Measurements from ENCODE around the gene CHKA.

CHKA gene

DNA sequence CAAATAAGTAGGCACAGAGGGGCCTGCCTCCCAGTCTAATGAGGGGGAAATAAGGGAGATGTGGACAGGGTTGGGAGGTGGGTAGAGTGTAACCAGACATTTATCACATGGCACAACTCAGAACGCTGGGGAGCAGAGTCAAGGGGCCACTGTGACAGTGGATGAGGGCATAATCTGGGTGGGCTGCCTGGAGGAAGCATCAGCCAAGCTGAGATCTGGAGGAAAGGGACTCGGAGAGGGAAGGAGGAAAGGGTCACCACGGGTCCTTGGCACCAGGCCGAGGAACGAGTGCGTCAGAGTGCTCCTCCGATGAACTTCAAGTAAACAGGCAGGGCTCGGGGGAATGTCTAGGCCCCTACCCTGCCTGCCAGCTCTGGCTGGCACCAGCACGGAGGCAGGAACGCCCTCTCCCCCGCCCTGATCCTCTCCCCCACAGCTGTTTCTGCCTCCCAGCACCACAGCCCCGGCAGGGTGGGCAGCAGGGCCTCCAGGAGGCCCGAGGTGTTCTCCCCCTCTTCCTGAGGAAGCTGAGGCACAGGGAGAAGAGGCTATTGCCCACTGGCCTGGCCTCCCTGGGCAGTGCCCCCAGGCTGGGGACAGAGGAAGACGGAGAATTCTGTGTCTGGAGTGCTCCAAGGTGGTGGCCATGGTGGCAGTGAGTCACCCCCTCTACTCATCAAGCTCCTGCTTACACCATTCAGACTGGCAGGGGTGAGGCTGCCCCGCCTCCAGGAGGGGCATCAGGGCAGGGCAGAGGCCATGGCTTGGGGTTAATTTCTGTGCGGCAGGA lies 106.8 kb downstream of the CHKA start:
- H3K9ac ChIP-seq = no peak overlapping the region
- peaks cover 47% of the 10 kb centered on the region for H3K4me1 ChIP-seq (ENCODE audit: low read depth, poor library complexity, severe bottlenecking)
- no peak overlapping the region for H3K4me3 ChIP-seq (IDR thresholded peaks at IDR 0.05; ENCODE audit: insufficient read depth, low read depth, low read length)
- no peaks in the 10 kb centered on the region for H3K27me3 ChIP-seq (ENCODE audit: insufficient read depth, low read depth)
- no peak overlapping the region for H2AFZ ChIP-seq (ENCODE audit: low read depth)
- no peaks in the 10 kb centered on the region for H3K79me2 ChIP-seq (ENCODE audit: insufficient read depth, low read depth)
- H3K36me3 ChIP-seq (ENCODE audit: insufficient read depth) = no peaks in the 10 kb centered on the region
- H3K27ac ChIP-seq = no peak overlapping the region
- TF ChIP-seq, protein P1, sequence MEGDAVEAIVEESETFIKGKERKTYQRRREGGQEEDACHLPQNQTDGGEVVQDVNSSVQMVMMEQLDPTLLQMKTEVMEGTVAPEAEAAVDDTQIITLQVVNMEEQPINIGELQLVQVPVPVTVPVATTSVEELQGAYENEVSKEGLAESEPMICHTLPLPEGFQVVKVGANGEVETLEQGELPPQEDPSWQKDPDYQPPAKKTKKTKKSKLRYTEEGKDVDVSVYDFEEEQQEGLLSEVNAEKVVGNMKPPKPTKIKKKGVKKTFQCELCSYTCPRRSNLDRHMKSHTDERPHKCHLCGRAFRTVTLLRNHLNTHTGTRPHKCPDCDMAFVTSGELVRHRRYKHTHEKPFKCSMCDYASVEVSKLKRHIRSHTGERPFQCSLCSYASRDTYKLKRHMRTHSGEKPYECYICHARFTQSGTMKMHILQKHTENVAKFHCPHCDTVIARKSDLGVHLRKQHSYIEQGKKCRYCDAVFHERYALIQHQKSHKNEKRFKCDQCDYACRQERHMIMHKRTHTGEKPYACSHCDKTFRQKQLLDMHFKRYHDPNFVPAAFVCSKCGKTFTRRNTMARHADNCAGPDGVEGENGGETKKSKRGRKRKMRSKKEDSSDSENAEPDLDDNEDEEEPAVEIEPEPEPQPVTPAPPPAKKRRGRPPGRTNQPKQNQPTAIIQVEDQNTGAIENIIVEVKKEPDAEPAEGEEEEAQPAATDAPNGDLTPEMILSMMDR (conservative IDR thresholded peaks at IDR 0.05; ENCODE audit: low read depth, low read length) = no peak
- no peaks in the 10 kb centered on the region for H4K20me1 ChIP-seq (ENCODE audit: insufficient read depth)
- H3K4me2 ChIP-seq = no peak overlapping the region; the same call in 1 of the 2 replicates

DNA sequence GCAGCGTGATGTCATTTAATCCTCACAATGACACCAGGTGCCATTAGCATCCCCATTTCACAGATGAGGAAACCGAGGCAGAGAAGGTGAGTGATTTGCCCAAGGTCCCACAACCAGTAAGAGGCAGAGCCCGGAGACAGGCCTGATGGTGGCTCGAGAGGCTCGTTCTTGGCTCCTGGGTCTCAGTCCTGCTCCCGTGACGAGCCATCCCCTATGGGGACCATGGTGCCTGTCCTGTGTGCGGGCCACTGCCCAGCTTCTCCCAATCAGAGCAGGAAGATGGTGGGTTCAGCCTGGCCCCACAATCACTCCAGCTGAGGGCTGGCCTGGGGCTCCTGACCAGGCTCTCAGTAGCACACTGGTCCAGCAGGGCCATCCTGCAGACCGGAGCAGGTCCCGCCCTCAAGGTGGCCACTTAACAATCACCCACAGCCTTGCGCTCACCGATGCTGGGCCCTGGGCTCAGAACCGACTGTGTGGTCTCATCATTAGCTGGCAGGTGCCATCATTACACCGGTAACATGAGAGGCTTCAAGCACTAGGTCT lies 107.5 kb downstream of the CHKA start:
- Histone ChIP-seq H3K36me3 (ENCODE audit: insufficient read depth) (no peaks in the 10 kb centered on the region), H3K4me2 (peak overlapping the region; percentile 39; the same call in 1 of the 2 replicates), H3K4me3 (IDR thresholded peaks at IDR 0.05; ENCODE audit: insufficient read depth, low read depth, low read length) (no peak overlapping the region), H3K27ac (no peak overlapping the region), H4K20me1 (ENCODE audit: insufficient read depth) (no peaks in the 10 kb centered on the region), H3K4me1 (ENCODE audit: low read depth, poor library complexity, severe bottlenecking) (peaks cover 53% of the 10 kb centered on the region), H3K9ac (no peak overlapping the region), H3K79me2 (ENCODE audit: insufficient read depth, low read depth) (no peaks in the 10 kb centered on the region), H3K27me3 (ENCODE audit: insufficient read depth, low read depth) (no peaks in the 10 kb centered on the region), H2AFZ (ENCODE audit: low read depth) (no peak overlapping the region)
- TF ChIP-seq, protein P1 (conservative IDR thresholded peaks at IDR 0.05; ENCODE audit: low read depth, low read length) = no peak

DNA sequence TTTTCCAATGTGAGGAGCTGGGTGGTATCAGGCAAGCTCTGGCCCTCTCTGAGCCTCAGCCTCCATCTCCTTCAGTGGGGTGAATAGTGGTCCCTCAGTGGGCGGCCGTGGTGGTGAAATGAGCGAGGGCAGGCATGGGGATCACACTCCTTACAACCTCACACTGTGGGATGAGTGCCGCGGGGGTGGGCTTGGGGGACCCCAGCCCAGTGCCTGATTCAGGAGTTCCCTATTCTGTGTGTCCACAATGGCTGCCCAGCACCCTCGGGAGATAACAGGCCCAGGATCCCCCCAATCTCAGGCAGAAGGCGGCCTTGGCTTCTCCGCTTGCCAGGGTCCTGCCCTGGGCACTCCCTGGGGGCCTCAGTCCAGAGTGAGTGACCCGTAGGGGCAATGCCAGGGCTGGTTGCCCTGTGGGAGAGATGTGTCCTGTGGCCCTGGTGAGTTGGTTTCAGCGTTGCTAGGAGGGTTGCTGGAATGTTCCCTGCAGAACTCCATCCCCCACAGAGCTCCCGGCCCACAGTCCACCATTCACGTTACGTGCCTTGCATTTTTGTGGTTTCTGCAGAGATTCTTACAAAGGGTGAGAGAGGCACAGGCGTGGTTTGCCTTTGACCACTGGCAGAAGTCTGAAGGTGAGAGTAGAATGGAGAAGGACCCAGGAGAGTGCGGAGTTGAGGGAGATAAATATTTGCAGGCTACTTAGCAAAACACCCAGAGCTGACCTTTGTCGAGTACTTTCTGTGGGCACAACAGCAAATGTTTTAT lies 108.2 kb downstream of the CHKA start:
- TF ChIP-seq, protein P1 (conservative IDR thresholded peaks at IDR 0.05; ENCODE audit: low read depth, low read length) = no peak
- no peaks in the 10 kb centered on the region for H3K36me3 ChIP-seq (ENCODE audit: insufficient read depth)
- H3K4me1 ChIP-seq (ENCODE audit: low read depth, poor library complexity, severe bottlenecking) = peaks cover 60% of the 10 kb centered on the region
- H3K79me2 ChIP-seq (ENCODE audit: insufficient read depth, low read depth) = no peaks in the 10 kb centered on the region
- H3K27me3 ChIP-seq (ENCODE audit: insufficient read depth, low read depth) = no peaks in the 10 kb centered on the region
- no peaks in the 10 kb centered on the region for H4K20me1 ChIP-seq (ENCODE audit: insufficient read depth)
- H3K9ac ChIP-seq = no peak overlapping the region
- no peak overlapping the region for H3K27ac ChIP-seq
- no peak overlapping the region for H2AFZ ChIP-seq (ENCODE audit: low read depth)
- peak overlapping the region; percentile 39; the same call in 1 of the 2 replicates for H3K4me2 ChIP-seq
- H3K4me3 ChIP-seq (IDR thresholded peaks at IDR 0.05; ENCODE audit: insufficient read depth, low read depth, low read length) = no peak overlapping the region

DNA sequence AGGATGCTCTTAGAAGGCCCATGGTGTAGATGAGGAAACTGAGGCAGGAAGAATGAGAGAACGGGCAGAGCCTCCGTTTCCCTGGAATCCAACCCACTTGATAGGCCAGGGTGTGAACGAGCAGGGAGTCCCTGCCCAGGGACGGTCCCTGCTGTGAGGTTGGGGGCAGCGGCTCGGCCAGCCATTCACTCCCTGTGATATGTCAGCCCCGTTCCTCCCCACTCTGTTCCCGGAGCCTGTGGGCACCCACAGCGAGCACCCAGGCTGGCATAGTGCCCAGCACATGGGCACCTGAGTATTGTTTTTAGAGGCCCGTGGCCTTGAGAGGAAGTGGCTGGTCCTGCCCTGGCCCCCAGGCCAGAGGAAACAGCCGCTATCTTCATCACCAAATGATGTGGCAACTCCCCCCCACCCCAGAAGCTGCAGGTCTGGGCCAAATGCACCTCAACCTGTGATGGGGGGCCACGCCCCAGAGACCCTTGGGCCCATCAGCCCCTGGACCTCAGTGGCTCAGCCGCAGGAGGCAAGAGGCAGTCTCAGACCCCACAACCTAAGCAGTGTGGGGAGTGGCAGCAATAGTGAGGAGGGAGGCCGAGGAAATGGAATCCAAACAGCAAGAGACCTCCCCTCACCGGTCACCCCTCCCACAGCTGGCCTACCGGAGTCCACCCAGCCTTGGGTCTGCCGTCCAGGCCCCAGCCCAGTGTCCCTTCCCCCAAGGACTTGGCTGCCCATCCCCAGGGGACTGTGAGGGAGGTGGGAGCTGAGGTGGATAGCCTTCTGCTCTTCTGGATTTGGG lies 108.9 kb downstream of the CHKA start:
- no peak overlapping the region for H2AFZ ChIP-seq (ENCODE audit: low read depth)
- no peaks in the 10 kb centered on the region for H3K36me3 ChIP-seq (ENCODE audit: insufficient read depth)
- no peak overlapping the region for H3K9ac ChIP-seq
- H3K4me2 ChIP-seq = peak overlapping the region; percentile 39; the same call in 1 of the 2 replicates
- H3K79me2 ChIP-seq (ENCODE audit: insufficient read depth, low read depth) = no peaks in the 10 kb centered on the region
- H3K27me3 ChIP-seq (ENCODE audit: insufficient read depth, low read depth) = no peaks in the 10 kb centered on the region
- no peak overlapping the region for H3K4me3 ChIP-seq (IDR thresholded peaks at IDR 0.05; ENCODE audit: insufficient read depth, low read depth, low read length)
- no peaks in the 10 kb centered on the region for H4K20me1 ChIP-seq (ENCODE audit: insufficient read depth)
- TF ChIP-seq, protein P1 (conservative IDR thresholded peaks at IDR 0.05; ENCODE audit: low read depth, low read length) = no peak
- H3K4me1 ChIP-seq (ENCODE audit: low read depth, poor library complexity, severe bottlenecking) = peaks cover 67% of the 10 kb centered on the region
- no peak overlapping the region for H3K27ac ChIP-seq
